ENCODE data around the gene MYO7A. TPM values are rescaled to one million over a fixed set of nuclear protein-coding genes. Genes with fewer than 3 reads are reported as not detected.

Gene MYO7A
- total and polyA plus RNA-seq, 2 of the 8 experiments (the other 6 are each of a cell fraction or from before 2014, with no cell fraction given) = 1.5 to 1.9 TPM

- H3K23ac ChIP-seq (ENCODE audit: insufficient read length) = no peak overlapping the region
- H2AK5ac ChIP-seq (ENCODE audit: low read depth, low read length) = no peak overlapping the region
- no peak overlapping the region for H3K4ac ChIP-seq (replicated peaks; ENCODE audit: insufficient read length, low read depth, low read length)
- H3K56ac ChIP-seq (replicated peaks; ENCODE audit: insufficient read length, low read depth, low read length) = no peak overlapping the region
- H3K14ac ChIP-seq (ENCODE audit: insufficient read length) = no peak overlapping the region
- DNase-seq (ENCODE audit: low read depth in 1 of 2, low spot score in 2 of 2) = no peak
- no peak for FAIRE-seq
- H3K4me2 ChIP-seq (ENCODE audit: insufficient read depth in 1 of 2, low read depth in 2 of 2, low read length in 2 of 2) = no peak overlapping the region
- H3K27ac ChIP-seq (ENCODE audit: low read depth, low read length) = no peak overlapping the region
- H2AFZ ChIP-seq (ENCODE audit: low read length) = no peak overlapping the region
- no peaks in the 10 kb centered on the region for H3K79me1 ChIP-seq (ENCODE audit: low read depth, low read length)
- H4K20me1 ChIP-seq (replicated peaks in 1 of 2; ENCODE audit: control insufficient read depth in 1 of 2, insufficient read depth in 2 of 2, low read length in 2 of 2) = no peaks in the 10 kb centered on the region
- ChIA-PET POLR2A (ENCODE audit: partially characterized antibody) (no interaction called here), CTCF (ENCODE audit: partially characterized antibody) (interaction anchor here (0.6 to 19.1 kb wide), 9 partner anchors 11 to 305 kb away, joined by 3 to 297 read pairs (median 17); no protein-coding TSS in a partner anchor)
- H3K4me1 ChIP-seq (replicated peaks in 1 of 4; ENCODE audit: control insufficient read depth in 3 of 4, insufficient read depth in 4 of 4, low read length in 3 of 4) = no peaks in the 10 kb centered on the region
- H3K9me3 ChIP-seq (ENCODE audit: insufficient read depth in 2 of 2, low read depth in 1 of 2, low read length in 1 of 2) = no peaks in the 10 kb centered on the region
- no peaks in the 10 kb centered on the region for H3K23me2 ChIP-seq (ENCODE audit: low read depth, low read length)
- no peak overlapping the region for H2BK12ac ChIP-seq (ENCODE audit: low read depth, low read length)
- no peaks in the 10 kb centered on the region for H3K27me3 ChIP-seq (replicated peaks in 1 of 4; ENCODE audit: control insufficient read depth in 3 of 4, extremely low read depth in 1 of 4, insufficient read depth in 3 of 4, low read length in 3 of 4)
- H2BK5ac ChIP-seq (ENCODE audit: low read depth, low read length) = no peak overlapping the region
- H4K5ac ChIP-seq (ENCODE audit: insufficient read length, low read depth, low read length) = no peak overlapping the region
- no peak overlapping the region for H3K4me3 ChIP-seq (ENCODE audit: extremely low read depth in 1 of 4, insufficient read depth in 2 of 4, low read depth in 3 of 4, low read length in 4 of 4)
- H2BK15ac ChIP-seq (ENCODE audit: low read length) = no peak overlapping the region
- no peak overlapping the region for H2BK120ac ChIP-seq (replicated peaks; ENCODE audit: low read depth, low read length)
- TF ChIP-seq ZNF274 (IDR thresholded peaks at IDR 0.05; ENCODE audit: borderline replicate concordance, extremely low read depth, low read length) (no peak), ASH2L (IDR thresholded peaks at IDR 0.05; ENCODE audit: low read length) (no peak), BRCA1 (IDR thresholded peaks at IDR 0.05; ENCODE audit: low read depth, low read length) (no peak), EZH2 (IDR thresholded peaks at IDR 0.05; ENCODE audit: low read depth, low read length, severe bottlenecking) (no peak), RNF2 (IDR thresholded peaks at IDR 0.05; ENCODE audit: borderline replicate concordance, low read depth, low read length, missing control alignments, poor library complexity, severe bottlenecking) (no peak), MAFK (IDR thresholded peaks at IDR 0.05; ENCODE audit: low read depth, low read length) (no peak), TAF7 (optimal IDR thresholded peaks at IDR 0.05; ENCODE audit: borderline replicate concordance, low read depth, low read length) (no peak), YY1 (IDR thresholded peaks at IDR 0.05; ENCODE audit: low read depth, low read length) (no peak), POU5F1 (IDR thresholded peaks at IDR 0.05; ENCODE audit: low read depth, low read length) (no peak), EGR1 (IDR thresholded peaks at IDR 0.05; ENCODE audit: borderline replicate concordance, low read depth, low read length) (no peak), CHD2 (IDR thresholded peaks at IDR 0.05; ENCODE audit: low read length) (no peak)
- H4K8ac ChIP-seq (ENCODE audit: extremely low read depth, insufficient read depth, low read length) = no peak overlapping the region
- no peak overlapping the region for H3K9ac ChIP-seq (replicated peaks in 1 of 4; ENCODE audit: extremely low read depth in 1 of 4, low read depth in 3 of 4, low read length in 3 of 4)
- 79% methylated on average over 2 of the region's 2 CpGs; no CpG with 5 or more reads in 1 of the 2 experiments for WGBS, 2 experiments (ENCODE audit: extremely low coverage in 1 of 2, insufficient coverage in 1 of 2, insufficient read length in 1 of 2, insufficient replicate concordance in 2 of 2, low coverage in 1 of 2, low lambda C conversion rate in 2 of 2, missing lambda C conversion rate in 1 of 2)
- H3K18ac ChIP-seq (ENCODE audit: extremely low read depth, low read length) = no peak overlapping the region
- no peaks in the 10 kb centered on the region for H3K36me3 ChIP-seq (ENCODE audit: control insufficient read depth in 2 of 4, insufficient read depth in 4 of 4, low read length in 3 of 4)
- no peaks in the 10 kb centered on the region for H3K79me2 ChIP-seq (ENCODE audit: control insufficient read depth in 1 of 2, insufficient read depth in 2 of 2, low read length in 2 of 2)
- no peak overlapping the region for H4K91ac ChIP-seq (replicated peaks; ENCODE audit: insufficient read length, low read length)
- H2BK20ac ChIP-seq (ENCODE audit: low read length) = no peak overlapping the region
These were observed 24.7 kb upstream of the MYO7A start for GRCh38 chr11:77103319-77103718.
